ENCODE measurements around the gene STX8. TPM values are rescaled to one million over a fixed set of nuclear protein-coding genes. Genes with fewer than 3 reads are reported as not detected.

The STX8 gene
- total RNA-seq, 1 donor from 2014 or later = 54.8 TPM

GRCh38 chr17:9532715-9533114 is 42.9 kb downstream of the STX8 start:
- DNase-seq (ENCODE audit: low read depth) (no peak), FAIRE-seq (no peak)
- Histone ChIP-seq H3K79me2 (ENCODE audit: insufficient read depth, low read length) (no peaks in the 10 kb centered on the region), H3K27me3 (ENCODE audit: insufficient read depth, low read length) (no peaks in the 10 kb centered on the region), H3K9me3 (ENCODE audit: insufficient read depth, low read depth, low read length) (no peaks in the 10 kb centered on the region), H3K9ac (ENCODE audit: low read length) (no peak overlapping the region), H4K20me1 (ENCODE audit: insufficient read depth, low read length) (peaks cover 4% of the 10 kb centered on the region), H3K36me3 (ENCODE audit: insufficient read depth, low read length) (no peaks in the 10 kb centered on the region), H3K4me1 (ENCODE audit: insufficient read depth, low read length) (no peaks in the 10 kb centered on the region), H2AFZ (ENCODE audit: low read depth, low read length) (no peak overlapping the region), H3K4me3 (ENCODE audit: insufficient read depth, low read depth, low read length) (no peak overlapping the region), H3K27ac (ENCODE audit: low read depth, low read length) (no peak overlapping the region), H3K4me2 (ENCODE audit: low read length) (no peak overlapping the region)
- Mint-ChIP-seq H3K4me1 (ENCODE audit: low read depth, unreplicated experiment) (peaks cover 6% of the 10 kb centered on the region), H3K36me3 (ENCODE audit: low read depth, unreplicated experiment) (peaks cover 1% of the 10 kb centered on the region), H3K4me3 (ENCODE audit: unreplicated experiment) (no peak overlapping the region), H3K27me3 (ENCODE audit: low read depth, unreplicated experiment) (no peaks in the 10 kb centered on the region), H3K9me3 (ENCODE audit: unreplicated experiment) (no peaks in the 10 kb centered on the region), H3K27ac (ENCODE audit: unreplicated experiment) (no peak overlapping the region)
- TF ChIP-seq EZH2 (IDR thresholded peaks at IDR 0.05; ENCODE audit: insufficient read depth, low read length) = no peak
- no peak for TF ChIP-seq CTCF (IDR thresholded peaks at IDR 0.05; ENCODE audit: insufficient read depth, low read depth, low read length)

GRCh38 chr17:9531034-9531433 is 44.6 kb downstream of the STX8 start:
- Histone ChIP-seq H3K9me3 (ENCODE audit: insufficient read depth, low read depth, low read length) (no peaks in the 10 kb centered on the region), H2AFZ (ENCODE audit: low read depth, low read length) (no peak overlapping the region), H3K36me3 (ENCODE audit: insufficient read depth, low read length) (no peaks in the 10 kb centered on the region), H3K27ac (ENCODE audit: low read depth, low read length) (no peak overlapping the region), H3K9ac (ENCODE audit: low read length) (no peak overlapping the region), H4K20me1 (ENCODE audit: insufficient read depth, low read length) (peaks cover 4% of the 10 kb centered on the region), H3K4me2 (ENCODE audit: low read length) (no peak overlapping the region), H3K4me3 (ENCODE audit: insufficient read depth, low read depth, low read length) (no peak overlapping the region), H3K79me2 (ENCODE audit: insufficient read depth, low read length) (no peaks in the 10 kb centered on the region), H3K4me1 (ENCODE audit: insufficient read depth, low read length) (no peaks in the 10 kb centered on the region), H3K27me3 (ENCODE audit: insufficient read depth, low read length) (no peaks in the 10 kb centered on the region)
- no peak for FAIRE-seq
- no peak for TF ChIP-seq EZH2 (IDR thresholded peaks at IDR 0.05; ENCODE audit: insufficient read depth, low read length)
- no peak for TF ChIP-seq CTCF (IDR thresholded peaks at IDR 0.05; ENCODE audit: insufficient read depth, low read depth, low read length)
- Mint-ChIP-seq H3K4me3 (ENCODE audit: unreplicated experiment) (no peak overlapping the region), H3K36me3 (ENCODE audit: low read depth, unreplicated experiment) (peaks cover 3% of the 10 kb centered on the region), H3K27me3 (ENCODE audit: low read depth, unreplicated experiment) (no peaks in the 10 kb centered on the region), H3K27ac (ENCODE audit: unreplicated experiment) (peak overlapping the region; percentile 58), H3K9me3 (ENCODE audit: unreplicated experiment) (no peaks in the 10 kb centered on the region), H3K4me1 (ENCODE audit: low read depth, unreplicated experiment) (peaks cover 6% of the 10 kb centered on the region)
- DNase-seq (ENCODE audit: low read depth) = no peak

- TF ChIP-seq EZH2 (IDR thresholded peaks at IDR 0.05; ENCODE audit: insufficient read depth, low read length) (no peak), CTCF (IDR thresholded peaks at IDR 0.05; ENCODE audit: insufficient read depth, low read depth, low read length) (peak; percentile 62)
- Histone ChIP-seq H4K20me1 (ENCODE audit: insufficient read depth, low read length) (peaks cover 4% of the 10 kb centered on the region), H3K4me1 (ENCODE audit: insufficient read depth, low read length) (no peaks in the 10 kb centered on the region), H3K27ac (ENCODE audit: low read depth, low read length) (no peak overlapping the region), H3K9me3 (ENCODE audit: insufficient read depth, low read depth, low read length) (no peaks in the 10 kb centered on the region), H3K79me2 (ENCODE audit: insufficient read depth, low read length) (no peaks in the 10 kb centered on the region), H3K9ac (ENCODE audit: low read length) (no peak overlapping the region), H3K4me2 (ENCODE audit: low read length) (no peak overlapping the region), H3K4me3 (ENCODE audit: insufficient read depth, low read depth, low read length) (no peak overlapping the region), H3K36me3 (ENCODE audit: insufficient read depth, low read length) (no peaks in the 10 kb centered on the region), H2AFZ (ENCODE audit: low read depth, low read length) (no peak overlapping the region), H3K27me3 (ENCODE audit: insufficient read depth, low read length) (no peaks in the 10 kb centered on the region)
- DNase-seq (ENCODE audit: low read depth) (peak; percentile 41), FAIRE-seq (no peak)
- Mint-ChIP-seq H3K4me3 (ENCODE audit: unreplicated experiment) (no peak overlapping the region), H3K27me3 (ENCODE audit: low read depth, unreplicated experiment) (no peaks in the 10 kb centered on the region), H3K27ac (ENCODE audit: unreplicated experiment) (no peak overlapping the region), H3K36me3 (ENCODE audit: low read depth, unreplicated experiment) (peaks cover 3% of the 10 kb centered on the region), H3K4me1 (ENCODE audit: low read depth, unreplicated experiment) (peaks cover 6% of the 10 kb centered on the region), H3K9me3 (ENCODE audit: unreplicated experiment) (no peaks in the 10 kb centered on the region)
These were observed 46.5 kb downstream of the STX8 start for GRCh38 chr17:9529033-9529700.

Data from astrocyte (in vitro differentiated cells and primary cell).